ENCODE measurements around the gene SORCS2.

- TF ChIP-seq ZNF274 (IDR thresholded peaks at IDR 0.05; ENCODE audit: low read depth, low read length) (no peak), YY1 (IDR thresholded peaks at IDR 0.05; ENCODE audit: insufficient read depth, insufficient read length) (no peak), SUZ12 (IDR thresholded peaks at IDR 0.05; ENCODE audit: extremely low read depth, insufficient read depth, insufficient read length) (no peak)
Measured at GRCh38 chr4:7370038-7370437, 177.7 kb downstream of the SORCS2 start.
